CD4-positive, alpha-beta T cell treated with Interferon gamma for 1 hour (primary cell): Measurements from ENCODE around the gene LCN15.
"Not testable (repeated sequence)": the region's sequence is repeated elsewhere in the genome, so short reads cannot be mapped to it uniquely, and the experiment has no call there.

Experiments used
- DNase-seq: peaks from one replicate; pipeline ENCODE4 v3.0.0-alpha.2; 2020

Gene LCN15

GRCh38 chr9:136764301-136764891 is at the start of gene LCN15:
Gene LCN15 (minus strand): TSS chr9:136764518. CDS start chr9:136764488, 30 bp downstream.
- DNase-seq, result no peak

- DNase-seq, result no peak
Observed at GRCh38 chr9:136808806-136809158, 44.5 kb upstream of the LCN15 start.

GRCh38 chr9:136808075-136808805 is 43.9 kb upstream of the LCN15 start:
- DNase-seq, result peak; percentile 22

- peak; percentile 80 for DNase-seq
Observed at GRCh38 chr9:136807281-136808074, 43.2 kb upstream of the LCN15 start, which contains the start of gene RABL6. Gene RABL6 (plus strand): TSS chr9:136807948. CDS start chr9:136808197, 249 bp downstream.

- no peak for DNase-seq
Observed at GRCh38 chr9:136806631-136807201, 42.4 kb upstream of the LCN15 start.

GRCh38 chr9:136806067-136806466 is 41.7 kb upstream of the LCN15 start:
- DNase-seq, result no peak

- no peak for DNase-seq
Observed at GRCh38 chr9:136805207-136805740, 41.0 kb upstream of the LCN15 start.

GRCh38 chr9:136804509-136805206 is 40.3 kb upstream of the LCN15 start:
- DNase-seq, result no peak

- DNase-seq, result no peak
Observed at GRCh38 chr9:136803551-136804508, 39.5 kb upstream of the LCN15 start.

- DNase-seq, result not testable (repeated sequence)
Observed at GRCh38 chr9:136803009-136803550, 38.8 kb upstream of the LCN15 start.

- no peak for DNase-seq
Observed at GRCh38 chr9:136802321-136802720, 38.0 kb upstream of the LCN15 start.

GRCh38 chr9:136799854-136800657 is 35.7 kb upstream of the LCN15 start:
- DNase-seq, result peak; percentile 87

- DNase-seq, result no peak
Observed at GRCh38 chr9:136799079-136799853, 34.9 kb upstream of the LCN15 start.

- no peak for DNase-seq
Observed at GRCh38 chr9:136798708-136799078, 34.4 kb upstream of the LCN15 start.

GRCh38 chr9:136796775-136797347 is 32.5 kb upstream of the LCN15 start:
- not testable (repeated sequence) for DNase-seq

GRCh38 chr9:136796238-136796774 is 32.0 kb upstream of the LCN15 start, which contains the start of gene CCDC183:
Gene CCDC183 (plus strand): TSS chr9:136796338. CDS start chr9:136796398, 60 bp downstream.
- no peak for DNase-seq

- DNase-seq, result no peak
Observed at GRCh38 chr9:136795000-136795348, 30.7 kb upstream of the LCN15 start.

GRCh38 chr9:136794281-136794999 is 30.1 kb upstream of the LCN15 start:
- no peak for DNase-seq
